K562 (cell line): ENCODE data around the gene ENKUR. TPM values are rescaled to one million over a fixed set of nuclear protein-coding genes. Genes with fewer than 3 reads are reported as not detected.

Source experiments
- CHD4 ChIP-seq: fragments of 200-600 bp; sonication (generic); IDR thresholded peaks from 3 replicates; pipeline ENCODE4 v1.6.1; 2012; ENCODE audit warnings: low read depth, mild to moderate bottlenecking, mixed read lengths, low read length, inconsistent platforms; ENCODE audit not compliant: insufficient read depth, insufficient replicate concordance, poor library complexity, severe bottlenecking
- CTCF ChIP-seq, 3 experiments: IDR thresholded peaks in 2 of 3; conservative IDR thresholded peaks in 1 of 3; 2 replicates each; pipeline ENCODE4 v1.5.1; 2011 to 2012; ENCODE audit warnings: low read length in 3 of 3, mild to moderate bottlenecking in 3 of 3, control low read depth in 2 of 3, improper control_type of control experiment in 1 of 3, inconsistent platforms in 1 of 3, low read depth in 1 of 3, mixed read lengths in 1 of 3, moderate library complexity in 1 of 3; ENCODE audit not compliant: insufficient read depth in 2 of 3
- ETV6 ChIP-seq, 3 experiments: fragments of 150-350 bp in 1 of 3; sonication (generic) in 1 of 3; formaldehyde crosslinking in 1 of 3; IDR thresholded peaks; 2 replicates each; pipeline versions ENCODE4 v1.6.1 to v1.8.0; 2014 to 2022; ENCODE audit warnings: borderline replicate concordance in 2 of 3, low read depth in 2 of 3, antibody characterized with exemption in 1 of 3, low read length in 1 of 3, mild to moderate bottlenecking in 1 of 3, missing genetic modification reagents in 1 of 3
- FOS ChIP-seq: IDR thresholded peaks from 3 replicates; pipeline ENCODE4 v1.6.1; 2011; ENCODE audit not compliant: insufficient read length; ENCODE audit errors: extremely low read depth
- FOXK2 ChIP-seq, 2 experiments: fragments of 450-650 bp; IDR thresholded peaks in 1 of 2; conservative IDR thresholded peaks in 1 of 2; 2 replicates each; pipeline ENCODE4 v1.6.1; 2016; ENCODE audit warnings: low read depth in 2 of 2, mild to moderate bottlenecking in 1 of 2
- MAFK ChIP-seq: IDR thresholded peaks from 2 replicates; pipeline ENCODE4 v1.6.1; 2011; ENCODE audit warnings: low read length, improper control_type of control experiment
- RAD21 ChIP-seq, 2 experiments: fragments of 250-450 bp in 1 of 2; fragments of 450-650 bp in 1 of 2; sonication (Bioruptor Pico) in 1 of 2; formaldehyde crosslinking in 1 of 2; IDR thresholded peaks in 1 of 2; conservative IDR thresholded peaks in 1 of 2; 2 replicates each; pipeline versions ENCODE4 v1.4.0 to v1.8.0; 2020 to 2022; ENCODE audit warnings: mild to moderate bottlenecking in 2 of 2, moderate library complexity in 1 of 2
- ZBTB17 ChIP-seq: fragments of 450-650 bp; formaldehyde crosslinking; IDR thresholded peaks from 2 replicates; pipeline ENCODE4 v1.4.0; 2020; ENCODE audit warnings: mild to moderate bottlenecking
- ZNF239 ChIP-seq: fragments of 250-450 bp; sonication (Bioruptor Pico); IDR thresholded peaks from 2 replicates; pipeline ENCODE4 v1.4.0; 2020; ENCODE audit warnings: mild to moderate bottlenecking
- polyA plus RNA-seq, 8 experiments: library from polyadenylated mRNA; depleted of rRNA in 4 of 8; stranded (reverse) in 5 of 8; unstranded in 3 of 8; fragments of >200 nt; fragmentation: Nextera tagmentation in 2 of 8; fragmentation: Illumina TruSeq in 1 of 8; extraction: Ambion mirVana in 2 of 8; extraction: Trizol in 1 of 8; gene quantifications; 2 replicates each; pipeline versions ENCODE4 v1.2.1 to v1.2.3, GENCODE V29; 2011 to 2014; ENCODE audit warnings: inconsistent platforms in 1 of 8, missing spikeins in 1 of 8
- total RNA-seq, 7 experiments: library from RNA; depleted of rRNA in 6 of 7; stranded (reverse); fragments of >200 nt in 6 of 7; fragmentation: Illumina TruSeq in 2 of 7; extraction: Trizol in 2 of 7; gene quantifications; 2 replicates each; pipeline versions ENCODE4 v1.2.1 to v1.2.3, GENCODE V29; 2011 to 2021; ENCODE audit warnings: low replicate concordance in 1 of 7
- TF ChIP-seq, protein P1 (sequence below): IDR thresholded peaks from 3 replicates; pipeline ENCODE4 v1.6.1; 2011; ENCODE audit warnings: borderline replicate concordance, mild to moderate bottlenecking, moderate library complexity; ENCODE audit not compliant: insufficient read length; ENCODE audit errors: extremely low read depth
- TF ChIP-seq, protein P2 (sequence below), 3 experiments: fragments of 200-800 bp in 1 of 3; fragments of 250-450 bp in 1 of 3; fragments of 450-650 bp in 1 of 3; sonication (Bioruptor Pico) in 1 of 3; sonication (Bioruptor generic) in 1 of 3; formaldehyde crosslinking in 1 of 3; IDR thresholded peaks; 2 replicates each; pipeline versions ENCODE4 v1.6.1 to v1.8.0; 2016 to 2022; ENCODE audit warnings: mild to moderate bottlenecking in 2 of 3, missing genetic modification characterization in 2 of 3, missing compliant biosample characterization in 1 of 3, moderate library complexity in 1 of 3
- TF ChIP-seq, protein P3 (sequence below): fragments of 450-650 bp; IDR thresholded peaks from 2 replicates; pipeline ENCODE4 v1.6.1; 2017; ENCODE audit warnings: mild to moderate bottlenecking, moderate library complexity
- TF ChIP-seq, protein P4 (sequence below): IDR thresholded peaks from 2 replicates; pipeline ENCODE4 v1.6.1; 2012; ENCODE audit warnings: low read depth, low read length, improper control_type of control experiment, borderline replicate concordance

Gene ENKUR
- total and polyA plus RNA-seq, 9 of the 15 experiments (the other 6 are each of a cell fraction or from before 2014, with no cell fraction given) = 0.06 to 0.46 (median 0.20) TPM

- TF ChIP-seq, protein P1, sequence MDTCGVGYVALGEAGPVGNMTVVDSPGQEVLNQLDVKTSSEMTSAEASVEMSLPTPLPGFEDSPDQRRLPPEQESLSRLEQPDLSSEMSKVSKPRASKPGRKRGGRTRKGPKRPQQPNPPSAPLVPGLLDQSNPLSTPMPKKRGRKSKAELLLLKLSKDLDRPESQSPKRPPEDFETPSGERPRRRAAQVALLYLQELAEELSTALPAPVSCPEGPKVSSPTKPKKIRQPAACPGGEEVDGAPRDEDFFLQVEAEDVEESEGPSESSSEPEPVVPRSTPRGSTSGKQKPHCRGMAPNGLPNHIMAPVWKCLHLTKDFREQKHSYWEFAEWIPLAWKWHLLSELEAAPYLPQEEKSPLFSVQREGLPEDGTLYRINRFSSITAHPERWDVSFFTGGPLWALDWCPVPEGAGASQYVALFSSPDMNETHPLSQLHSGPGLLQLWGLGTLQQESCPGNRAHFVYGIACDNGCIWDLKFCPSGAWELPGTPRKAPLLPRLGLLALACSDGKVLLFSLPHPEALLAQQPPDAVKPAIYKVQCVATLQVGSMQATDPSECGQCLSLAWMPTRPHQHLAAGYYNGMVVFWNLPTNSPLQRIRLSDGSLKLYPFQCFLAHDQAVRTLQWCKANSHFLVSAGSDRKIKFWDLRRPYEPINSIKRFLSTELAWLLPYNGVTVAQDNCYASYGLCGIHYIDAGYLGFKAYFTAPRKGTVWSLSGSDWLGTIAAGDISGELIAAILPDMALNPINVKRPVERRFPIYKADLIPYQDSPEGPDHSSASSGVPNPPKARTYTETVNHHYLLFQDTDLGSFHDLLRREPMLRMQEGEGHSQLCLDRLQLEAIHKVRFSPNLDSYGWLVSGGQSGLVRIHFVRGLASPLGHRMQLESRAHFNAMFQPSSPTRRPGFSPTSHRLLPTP = no peak
- TF ChIP-seq MAFK (no peak), RAD21 (CRISPR knock-in tag; conservative IDR thresholded peaks at IDR 0.05 in 1 of 2, IDR thresholded peaks at IDR 0.05 in 1 of 2) (peak; percentile 56 to 77), FOS (no peak), CTCF (IDR thresholded peaks at IDR 0.05 in 2 of 3, conservative IDR thresholded peaks at IDR 0.05 in 1 of 3; ENCODE audit: insufficient read depth in 2 of 3, low read depth in 1 of 3, low read length in 3 of 3) (peak in 2 of 3 experiments; percentile 20 to 66; a peak in 3 of 6 replicates), ZBTB17 (no peak), ETV6 (IDR thresholded peaks at IDR 0.05; ENCODE audit: borderline replicate concordance in 1 of 2, low read depth in 2 of 2, low read length in 1 of 2) (no peak), ETV6 (CRISPR knock-in tag; IDR thresholded peaks at IDR 0.05; ENCODE audit: borderline replicate concordance) (no peak), FOXK2 (conservative IDR thresholded peaks at IDR 0.05 in 1 of 2, IDR thresholded peaks at IDR 0.05 in 1 of 2; ENCODE audit: low read depth in 2 of 2) (no peak), CHD4 (no peak), ZNF239 (CRISPR knock-in tag) (no peak)
- TF ChIP-seq, protein P2, sequence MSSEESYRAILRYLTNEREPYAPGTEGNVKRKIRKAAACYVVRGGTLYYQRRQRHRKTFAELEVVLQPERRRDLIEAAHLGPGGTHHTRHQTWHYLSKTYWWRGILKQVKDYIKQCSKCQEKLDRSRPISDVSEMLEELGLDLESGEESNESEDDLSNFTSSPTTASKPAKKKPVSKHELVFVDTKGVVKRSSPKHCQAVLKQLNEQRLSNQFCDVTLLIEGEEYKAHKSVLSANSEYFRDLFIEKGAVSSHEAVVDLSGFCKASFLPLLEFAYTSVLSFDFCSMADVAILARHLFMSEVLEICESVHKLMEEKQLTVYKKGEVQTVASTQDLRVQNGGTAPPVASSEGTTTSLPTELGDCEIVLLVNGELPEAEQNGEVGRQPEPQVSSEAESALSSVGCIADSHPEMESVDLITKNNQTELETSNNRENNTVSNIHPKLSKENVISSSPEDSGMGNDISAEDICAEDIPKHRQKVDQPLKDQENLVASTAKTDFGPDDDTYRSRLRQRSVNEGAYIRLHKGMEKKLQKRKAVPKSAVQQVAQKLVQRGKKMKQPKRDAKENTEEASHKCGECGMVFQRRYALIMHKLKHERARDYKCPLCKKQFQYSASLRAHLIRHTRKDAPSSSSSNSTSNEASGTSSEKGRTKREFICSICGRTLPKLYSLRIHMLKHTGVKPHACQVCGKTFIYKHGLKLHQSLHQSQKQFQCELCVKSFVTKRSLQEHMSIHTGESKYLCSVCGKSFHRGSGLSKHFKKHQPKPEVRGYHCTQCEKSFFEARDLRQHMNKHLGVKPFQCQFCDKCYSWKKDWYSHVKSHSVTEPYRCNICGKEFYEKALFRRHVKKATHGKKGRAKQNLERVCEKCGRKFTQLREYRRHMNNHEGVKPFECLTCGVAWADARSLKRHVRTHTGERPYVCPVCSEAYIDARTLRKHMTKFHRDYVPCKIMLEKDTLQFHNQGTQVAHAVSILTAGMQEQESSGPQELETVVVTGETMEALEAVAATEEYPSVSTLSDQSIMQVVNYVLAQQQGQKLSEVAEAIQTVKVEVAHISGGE (CRISPR knock-in tag; IDR thresholded peaks at IDR 0.05) = no peak
- TF ChIP-seq, protein P3, sequence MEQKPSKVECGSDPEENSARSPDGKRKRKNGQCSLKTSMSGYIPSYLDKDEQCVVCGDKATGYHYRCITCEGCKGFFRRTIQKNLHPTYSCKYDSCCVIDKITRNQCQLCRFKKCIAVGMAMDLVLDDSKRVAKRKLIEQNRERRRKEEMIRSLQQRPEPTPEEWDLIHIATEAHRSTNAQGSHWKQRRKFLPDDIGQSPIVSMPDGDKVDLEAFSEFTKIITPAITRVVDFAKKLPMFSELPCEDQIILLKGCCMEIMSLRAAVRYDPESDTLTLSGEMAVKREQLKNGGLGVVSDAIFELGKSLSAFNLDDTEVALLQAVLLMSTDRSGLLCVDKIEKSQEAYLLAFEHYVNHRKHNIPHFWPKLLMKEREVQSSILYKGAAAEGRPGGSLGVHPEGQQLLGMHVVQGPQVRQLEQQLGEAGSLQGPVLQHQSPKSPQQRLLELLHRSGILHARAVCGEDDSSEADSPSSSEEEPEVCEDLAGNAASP = no peak
- TF ChIP-seq, protein P4, sequence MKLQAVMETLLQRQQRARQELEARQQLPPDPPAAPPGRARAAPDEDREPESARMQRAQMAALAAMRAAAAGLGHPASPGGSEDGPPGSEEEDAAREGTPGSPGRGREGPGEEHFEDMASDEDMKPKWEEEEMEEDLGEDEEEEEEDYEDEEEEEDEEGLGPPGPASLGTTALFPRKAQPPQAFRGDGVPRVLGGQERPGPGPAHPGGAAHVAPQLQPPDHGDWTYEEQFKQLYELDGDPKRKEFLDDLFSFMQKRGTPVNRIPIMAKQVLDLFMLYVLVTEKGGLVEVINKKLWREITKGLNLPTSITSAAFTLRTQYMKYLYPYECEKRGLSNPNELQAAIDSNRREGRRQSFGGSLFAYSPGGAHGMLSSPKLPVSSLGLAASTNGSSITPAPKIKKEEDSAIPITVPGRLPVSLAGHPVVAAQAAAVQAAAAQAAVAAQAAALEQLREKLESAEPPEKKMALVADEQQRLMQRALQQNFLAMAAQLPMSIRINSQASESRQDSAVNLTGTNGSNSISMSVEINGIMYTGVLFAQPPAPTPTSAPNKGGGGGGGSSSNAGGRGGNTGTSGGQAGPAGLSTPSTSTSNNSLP = 0 out of 2 replicates have a peak, but pooled peaks have one; percentile 29
Measured at GRCh38 chr10:25026463-25026862, 10.5 kb upstream of the ENKUR start (continued).
